Right lobe of liver (tissue), 6 donors: ENCODE measurements around the gene ARAP3. TPM values are rescaled to one million over a fixed set of nuclear protein-coding genes. Genes with fewer than 3 reads are reported as not detected.
"Not testable (repeated sequence)": the region's sequence is repeated elsewhere in the genome, so short reads cannot be mapped to it uniquely, and the experiment has no call there.

ENCODE experiments used
- ATAC-seq, 4 donors: fragments of 200-7000 bp; cut with Tn5 transposase; one replicate each; pipeline ENCODE4 v1.9.1; 2020; ENCODE audit warnings: mild to moderate bottlenecking in 4 of 4, moderate library complexity in 4 of 4
- DNase-seq, 3 donors: peaks; one replicate each; pipeline ENCODE4 v3.0.0-alpha.2; 2020
- H3K27ac ChIP-seq, 3 donors: fragments of 200-600 bp; one replicate each; pipeline ENCODE4 v1.8.0; 2022
- H3K27me3 ChIP-seq, 2 donors: fragments of 200-600 bp; one replicate each; pipeline ENCODE4 v1.8.0; 2022
- H3K36me3 ChIP-seq, 4 donors: fragments of 200-600 bp; sonication (generic) in 1 of 4; one replicate each; pipeline versions ENCODE4 v1.5.1 to v1.8.0; 2017 to 2022; ENCODE audit warnings: control low read depth in 1 of 4
- H3K4me1 ChIP-seq, 4 donors: fragments of 200-600 bp; sonication (generic) in 1 of 4; one replicate each; pipeline versions ENCODE4 v1.5.1 to v1.8.0; 2017 to 2022; ENCODE audit warnings: control low read depth in 1 of 4
- H3K4me3 ChIP-seq, 3 donors: fragments of 200-600 bp; one replicate each; pipeline ENCODE4 v1.8.0; 2022
- H3K9me3 ChIP-seq, 4 donors: fragments of 200-600 bp; sonication (generic) in 1 of 4; one replicate each; pipeline versions ENCODE4 v1.5.1 to v1.8.0; 2017 to 2022; ENCODE audit warnings: control low read depth in 1 of 4
- POLR2A ChIP-seq: fragments of 450-650 bp; IDR thresholded peaks from one replicate; pipeline ENCODE4 v1.6.1; 2017; ENCODE audit warnings: antibody characterized with exemption, mild to moderate bottlenecking
- WGBS: methylation state at CpG from one replicate; pipeline ENCODE4 v1.1.6; 2018; ENCODE audit warnings: low coverage, low lambda C conversion rate; ENCODE audit not compliant: insufficient coverage; ENCODE audit errors: missing lambda C conversion rate; 5-methylcytosine and 5-hydroxymethylcytosine counted together
- intact Hi-C, 2 donors: fragments of 100-400 bp; cut with DNase I; formaldehyde crosslinking; loops; one replicate each; pipeline versions ENCODE4 v1.11.2 to v1.14.1; 2022
- long read RNA-seq: library from polyadenylated mRNA; unstranded; transcript quantifications from one replicate; pipeline ENCODE4 v2.0.0, GENCODE V29; 2019
- total RNA-seq, 6 experiments: library from RNA; depleted of rRNA in 2 of 6; stranded (reverse); fragments of >200 nt in 2 of 6; fragmentation: NEBNext Ultra II Directional in 3 of 6; extraction: Animal tissue kit (Norgen Biotek cat#: 25700) in 3 of 6; gene quantifications; one replicate each; pipeline versions ENCODE4 v1.1.0 to v1.2.4, GENCODE V29; 2016 to 2023
- TF ChIP-seq, protein P1 (sequence below), 4 donors: fragments of 200-600 bp in 3 of 4; fragments of 450-650 bp in 1 of 4; IDR thresholded peaks; one replicate each; pipeline versions ENCODE4 v1.5.1 to v1.8.0; 2016 to 2022; ENCODE audit warnings: antibody characterized with exemption in 4 of 4, mild to moderate bottlenecking in 2 of 4
- donor health status: DM: no; HTN: yes; CAD: no.
- donor health status: DM: no; HTN: no; CAD: no.
- donor health status: DM: no; HTN: no; CAD: no.
- donor health status: DM: no; HTN: yes; CAD: no.
- donor health status: DM: no; HTN: yes; CAD: no.

The ARAP3 gene, protein sequence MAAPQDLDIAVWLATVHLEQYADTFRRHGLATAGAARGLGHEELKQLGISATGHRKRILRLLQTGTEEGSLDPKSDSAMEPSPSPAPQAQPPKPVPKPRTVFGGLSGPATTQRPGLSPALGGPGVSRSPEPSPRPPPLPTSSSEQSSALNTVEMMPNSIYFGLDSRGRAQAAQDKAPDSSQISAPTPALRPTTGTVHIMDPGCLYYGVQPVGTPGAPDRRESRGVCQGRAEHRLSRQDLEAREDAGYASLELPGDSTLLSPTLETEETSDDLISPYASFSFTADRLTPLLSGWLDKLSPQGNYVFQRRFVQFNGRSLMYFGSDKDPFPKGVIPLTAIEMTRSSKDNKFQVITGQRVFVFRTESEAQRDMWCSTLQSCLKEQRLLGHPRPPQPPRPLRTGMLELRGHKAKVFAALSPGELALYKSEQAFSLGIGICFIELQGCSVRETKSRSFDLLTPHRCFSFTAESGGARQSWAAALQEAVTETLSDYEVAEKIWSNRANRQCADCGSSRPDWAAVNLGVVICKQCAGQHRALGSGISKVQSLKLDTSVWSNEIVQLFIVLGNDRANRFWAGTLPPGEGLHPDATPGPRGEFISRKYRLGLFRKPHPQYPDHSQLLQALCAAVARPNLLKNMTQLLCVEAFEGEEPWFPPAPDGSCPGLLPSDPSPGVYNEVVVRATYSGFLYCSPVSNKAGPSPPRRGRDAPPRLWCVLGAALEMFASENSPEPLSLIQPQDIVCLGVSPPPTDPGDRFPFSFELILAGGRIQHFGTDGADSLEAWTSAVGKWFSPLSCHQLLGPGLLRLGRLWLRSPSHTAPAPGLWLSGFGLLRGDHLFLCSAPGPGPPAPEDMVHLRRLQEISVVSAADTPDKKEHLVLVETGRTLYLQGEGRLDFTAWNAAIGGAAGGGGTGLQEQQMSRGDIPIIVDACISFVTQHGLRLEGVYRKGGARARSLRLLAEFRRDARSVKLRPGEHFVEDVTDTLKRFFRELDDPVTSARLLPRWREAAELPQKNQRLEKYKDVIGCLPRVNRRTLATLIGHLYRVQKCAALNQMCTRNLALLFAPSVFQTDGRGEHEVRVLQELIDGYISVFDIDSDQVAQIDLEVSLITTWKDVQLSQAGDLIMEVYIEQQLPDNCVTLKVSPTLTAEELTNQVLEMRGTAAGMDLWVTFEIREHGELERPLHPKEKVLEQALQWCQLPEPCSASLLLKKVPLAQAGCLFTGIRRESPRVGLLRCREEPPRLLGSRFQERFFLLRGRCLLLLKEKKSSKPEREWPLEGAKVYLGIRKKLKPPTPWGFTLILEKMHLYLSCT (N-terminal part only)
- 1 to 10 TPM; 1.4 to 6.0 (median 3.7) TPM for total RNA-seq
- long read RNA-seq, partial matches to known transcripts, result 0 of 1 reads
- long read RNA-seq, other reads (novel, unspliced or antisense), result 1 of 1 reads

DNA sequence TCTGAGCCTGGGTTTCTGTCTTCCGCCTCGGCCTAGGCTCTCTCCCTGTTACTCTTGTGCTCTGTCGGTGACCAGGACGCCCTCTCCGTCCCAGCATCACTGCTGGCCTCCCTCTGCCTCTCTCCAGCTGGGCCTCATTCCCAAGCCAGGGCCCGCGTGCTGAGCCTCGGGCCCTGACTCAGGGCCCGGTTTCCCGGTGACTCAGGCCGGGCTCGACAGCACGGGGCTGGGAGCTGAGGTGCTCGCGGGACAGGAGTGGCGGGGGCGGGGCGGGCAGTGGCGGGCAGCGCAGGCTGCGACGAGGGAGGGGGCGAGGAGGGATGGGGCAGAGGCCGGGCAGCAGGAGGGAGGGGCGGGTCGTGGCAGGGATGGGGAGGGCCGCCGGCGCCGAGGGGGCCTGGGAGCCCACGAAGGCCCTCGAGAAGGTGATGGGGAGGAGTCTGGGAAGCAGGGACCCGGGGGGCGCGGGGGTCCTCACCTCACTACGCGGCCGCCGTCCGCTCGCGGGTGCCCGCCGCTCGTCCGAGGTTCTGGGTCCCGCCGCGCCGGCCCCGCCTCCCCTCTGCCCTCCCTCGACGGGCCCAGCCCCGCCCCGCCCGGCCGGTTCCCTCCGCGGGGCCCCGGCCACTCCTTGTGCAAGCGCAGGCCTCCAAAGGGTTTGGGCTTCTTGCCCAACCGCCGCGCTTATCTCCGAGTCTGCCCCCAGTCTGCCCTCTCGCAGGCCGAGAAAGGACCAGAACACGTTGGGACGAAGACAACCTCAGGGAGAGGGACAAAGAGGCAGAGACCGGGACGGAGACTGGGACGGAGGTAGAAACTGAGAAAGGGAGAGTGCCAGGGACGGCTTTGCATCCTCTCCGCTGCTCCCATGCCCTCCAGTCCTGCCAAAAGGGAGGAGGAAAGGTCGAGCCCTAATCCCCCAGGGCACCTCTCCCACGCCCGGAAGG lies at the start of gene ARAP3:
TSS of gene ARAP3 (minus strand) at position 536 of the 947 bp plus-strand sequence. CDS start 1,744 bp downstream, outside the sequence.
- no peak for TF ChIP-seq POLR2A
- TF ChIP-seq, protein P1, sequence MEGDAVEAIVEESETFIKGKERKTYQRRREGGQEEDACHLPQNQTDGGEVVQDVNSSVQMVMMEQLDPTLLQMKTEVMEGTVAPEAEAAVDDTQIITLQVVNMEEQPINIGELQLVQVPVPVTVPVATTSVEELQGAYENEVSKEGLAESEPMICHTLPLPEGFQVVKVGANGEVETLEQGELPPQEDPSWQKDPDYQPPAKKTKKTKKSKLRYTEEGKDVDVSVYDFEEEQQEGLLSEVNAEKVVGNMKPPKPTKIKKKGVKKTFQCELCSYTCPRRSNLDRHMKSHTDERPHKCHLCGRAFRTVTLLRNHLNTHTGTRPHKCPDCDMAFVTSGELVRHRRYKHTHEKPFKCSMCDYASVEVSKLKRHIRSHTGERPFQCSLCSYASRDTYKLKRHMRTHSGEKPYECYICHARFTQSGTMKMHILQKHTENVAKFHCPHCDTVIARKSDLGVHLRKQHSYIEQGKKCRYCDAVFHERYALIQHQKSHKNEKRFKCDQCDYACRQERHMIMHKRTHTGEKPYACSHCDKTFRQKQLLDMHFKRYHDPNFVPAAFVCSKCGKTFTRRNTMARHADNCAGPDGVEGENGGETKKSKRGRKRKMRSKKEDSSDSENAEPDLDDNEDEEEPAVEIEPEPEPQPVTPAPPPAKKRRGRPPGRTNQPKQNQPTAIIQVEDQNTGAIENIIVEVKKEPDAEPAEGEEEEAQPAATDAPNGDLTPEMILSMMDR (IDR thresholded peaks at IDR 0.05), result no peak
- intact Hi-C loops, result no loop called here
- no peaks in the 10 kb centered on the region for H3K36me3 ChIP-seq
- no peaks in the 10 kb centered on the region for H3K9me3 ChIP-seq
- peaks cover 0 to 9% (median 2%) of the 10 kb centered on the region in 4 donors for H3K4me1 ChIP-seq
- WGBS, result 15% methylated on average over 35 of the region's 77 CpGs
- peak within 1 kb of the TSS; percentile 56 to 66 (median 62) for H3K27ac ChIP-seq
- ATAC-seq, result peak; percentile 82 to 92 (median 88)
- no peaks in the 10 kb centered on the region for H3K27me3 ChIP-seq
- H3K4me3 ChIP-seq, result peak within 1 kb of the TSS; percentile 37 to 50 (median 47)
- peak; percentile 90 to 92 (median 90) for DNase-seq

DNA sequence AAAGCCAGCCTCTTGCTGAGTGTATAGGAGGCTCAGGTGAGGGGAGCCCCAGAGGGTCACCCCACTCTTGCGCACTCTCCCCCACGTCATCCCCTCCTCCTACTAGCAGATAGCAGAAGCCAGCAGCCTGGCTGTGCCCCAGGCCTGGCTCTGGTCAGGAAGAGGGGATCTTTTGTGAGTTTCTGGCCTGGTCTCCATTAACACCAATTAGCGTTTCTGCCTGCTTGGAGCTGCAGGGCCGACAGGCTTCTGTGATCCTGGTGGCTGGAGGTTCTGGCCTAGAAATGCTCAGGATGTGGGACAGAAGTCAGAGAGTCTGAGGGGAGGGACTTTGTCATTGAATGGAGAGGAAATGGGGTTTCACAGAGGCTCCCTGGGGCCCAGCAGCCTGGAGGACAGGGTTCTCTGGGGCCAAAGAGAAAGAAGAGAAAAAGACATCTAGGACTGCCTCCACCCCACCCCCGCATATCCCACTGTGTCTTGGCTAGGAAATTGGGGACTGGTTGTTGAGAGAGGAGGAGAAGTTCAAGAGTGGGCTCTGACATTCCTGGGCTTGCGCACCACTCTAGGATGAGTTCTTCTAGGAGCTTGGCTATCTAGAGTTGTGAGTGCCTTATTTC lies 47.5 kb upstream of the ARAP3 start:
- intact Hi-C loops, result no loop called here

GRCh38 chr5:141725891-141726290 lies 43.9 kb upstream of the ARAP3 start:
- Histone ChIP-seq H3K36me3 (no peaks in the 10 kb centered on the region), H3K27me3 (no peaks in the 10 kb centered on the region), H3K9me3 (no peaks in the 10 kb centered on the region), H3K4me3 (no peak overlapping the region), H3K4me1 (no peaks in the 10 kb centered on the region), H3K27ac (no peak overlapping the region)
- no peak for TF ChIP-seq POLR2A
- TF ChIP-seq, protein P1 (IDR thresholded peaks at IDR 0.05), result no peak
- ATAC-seq (no peak), DNase-seq (no peak)
- intact Hi-C loops, result no loop called here
- WGBS, result 53% methylated on average over 3 of the region's 3 CpGs

More for the DNA sequence above, 47.5 kb upstream of the ARAP3 start:
- 41% methylated on average over 4 of the region's 6 CpGs for WGBS
- ATAC-seq (no peak), DNase-seq (no peak)
- Histone ChIP-seq H3K27ac (no peak overlapping the region), H3K4me3 (no peak overlapping the region), H3K9me3 (no peaks in the 10 kb centered on the region), H3K27me3 (no peaks in the 10 kb centered on the region), H3K4me1 (no peaks in the 10 kb centered on the region), H3K36me3 (no peaks in the 10 kb centered on the region)
- TF ChIP-seq, protein P1 (IDR thresholded peaks at IDR 0.05), result no peak
- TF ChIP-seq POLR2A, result no peak

DNA sequence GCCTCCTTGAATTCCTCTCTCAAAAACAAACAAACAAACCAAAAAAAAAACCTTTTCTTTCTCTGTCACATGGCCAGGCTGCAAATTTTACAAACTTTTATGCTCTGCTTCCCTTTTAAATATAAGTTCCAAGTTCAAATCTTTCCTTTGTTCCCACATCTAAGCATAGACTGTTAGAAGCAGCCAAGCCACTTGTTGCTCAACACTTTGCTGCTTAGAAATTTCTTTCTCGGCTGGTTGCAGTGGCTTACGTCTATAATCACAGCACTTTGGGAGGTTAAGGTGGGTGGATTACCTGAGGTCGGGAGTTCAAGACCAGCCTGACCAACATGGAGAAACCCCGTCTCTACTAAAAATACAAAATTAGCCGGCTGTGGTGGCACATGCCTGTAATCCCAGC lies 43.1 kb upstream of the ARAP3 start:
- H3K36me3 ChIP-seq, H3K27me3 ChIP-seq, H3K4me1 ChIP-seq, DNase-seq, H3K4me3 ChIP-seq, ATAC-seq, intact Hi-C loops, H3K9me3 ChIP-seq, H3K27ac ChIP-seq: not testable (repeated sequence)
- WGBS, result 85% methylated on average over 5 of the region's 5 CpGs
